ENCODE data around the gene ABRACL. TPM values are rescaled to one million over a fixed set of nuclear protein-coding genes. Genes with fewer than 3 reads are reported as not detected.

Gene ABRACL
- total RNA-seq, 4 donors from 2014 or later, result 3.2 to 31.6 (median 14.3) TPM

GRCh38 chr6:139082370-139082769 is 53.8 kb downstream of the ABRACL start:
- TF ChIP-seq CTCF (IDR thresholded peaks at IDR 0.05; ENCODE audit: low read depth), result no peak

GRCh38 chr6:139091826-139092225 is 63.3 kb downstream of the ABRACL start:
- TF ChIP-seq CTCF (IDR thresholded peaks at IDR 0.05; ENCODE audit: low read depth), result no peak

Other genes starting within 250 kb of the ABRACL start
- gene ECT2L, start 232.7 kb upstream of the ABRACL start, total RNA-seq, result under 1 TPM in 2 of 4 donors, not detected in 2; 0.44 to 0.51 TPM
- gene REPS1, start 40.5 kb upstream of the ABRACL start, total RNA-seq, result 10 to 100 TPM; 27.1 to 47.3 (median 33.1) TPM
- 10 to 100 TPM; 37.5 to 57.1 (median 49.1) TPM for gene HECA, start 106.3 kb downstream of the ABRACL start, total RNA-seq